ENCODE results near the gene LSM2. TPM values are rescaled to one million over a fixed set of nuclear protein-coding genes. Genes with fewer than 3 reads are reported as not detected.

LSM2 gene
- total RNA-seq, 1 donor from 2014 or later, result 50.6 TPM

GRCh38 chr6:31779908-31780307 is 26.9 kb downstream of the LSM2 start:
- Mint-ChIP-seq H3K9me3 (ENCODE audit: unreplicated experiment) (no peaks in the 10 kb centered on the region), H3K27ac (ENCODE audit: unreplicated experiment) (no peak overlapping the region), H3K4me1 (ENCODE audit: unreplicated experiment) (peaks cover 9% of the 10 kb centered on the region), H3K27me3 (ENCODE audit: unreplicated experiment) (no peaks in the 10 kb centered on the region), H3K4me3 (ENCODE audit: unreplicated experiment) (no peak overlapping the region), H3K36me3 (ENCODE audit: unreplicated experiment) (peaks cover 16% of the 10 kb centered on the region)
- DNase-seq (ENCODE audit: extremely low spot score, unreplicated experiment), result no peak
- no peak for TF ChIP-seq CTCF (IDR thresholded peaks at IDR 0.05)

- DNase-seq (ENCODE audit: extremely low spot score, unreplicated experiment), result no peak
- Mint-ChIP-seq H3K4me1 (ENCODE audit: unreplicated experiment) (peaks cover 9% of the 10 kb centered on the region), H3K9me3 (ENCODE audit: unreplicated experiment) (no peaks in the 10 kb centered on the region), H3K36me3 (ENCODE audit: unreplicated experiment) (peaks cover 11% of the 10 kb centered on the region), H3K4me3 (ENCODE audit: unreplicated experiment) (no peak overlapping the region), H3K27me3 (ENCODE audit: unreplicated experiment) (no peaks in the 10 kb centered on the region), H3K27ac (ENCODE audit: unreplicated experiment) (no peak overlapping the region)
- no peak for TF ChIP-seq CTCF (IDR thresholded peaks at IDR 0.05)
These were observed 27.5 kb downstream of the LSM2 start for GRCh38 chr6:31778999-31779885.

GRCh38 chr6:31778193-31778592 is 28.6 kb downstream of the LSM2 start:
- H3K27me3 Mint-ChIP-seq (ENCODE audit: unreplicated experiment), result no peaks in the 10 kb centered on the region
- peaks cover 9% of the 10 kb centered on the region for H3K4me1 Mint-ChIP-seq (ENCODE audit: unreplicated experiment)
- TF ChIP-seq CTCF (IDR thresholded peaks at IDR 0.05), result no peak
- no peaks in the 10 kb centered on the region for H3K9me3 Mint-ChIP-seq (ENCODE audit: unreplicated experiment)
- DNase-seq (ENCODE audit: extremely low spot score, unreplicated experiment), result no peak
- peaks cover 9% of the 10 kb centered on the region for H3K36me3 Mint-ChIP-seq (ENCODE audit: unreplicated experiment)
- H3K27ac Mint-ChIP-seq (ENCODE audit: unreplicated experiment), result no peak overlapping the region
- H3K4me3 Mint-ChIP-seq (ENCODE audit: unreplicated experiment), result no peak overlapping the region

GRCh38 chr6:31777667-31778050 is 29.1 kb downstream of the LSM2 start:
- no peak for DNase-seq (ENCODE audit: extremely low spot score, unreplicated experiment)
- H3K36me3 Mint-ChIP-seq (ENCODE audit: unreplicated experiment), result peaks cover 6% of the 10 kb centered on the region
- TF ChIP-seq CTCF (IDR thresholded peaks at IDR 0.05), result no peak
- no peak overlapping the region for H3K4me3 Mint-ChIP-seq (ENCODE audit: unreplicated experiment)
- no peak overlapping the region for H3K27ac Mint-ChIP-seq (ENCODE audit: unreplicated experiment)
- peaks cover 9% of the 10 kb centered on the region for H3K4me1 Mint-ChIP-seq (ENCODE audit: unreplicated experiment)
- no peaks in the 10 kb centered on the region for H3K9me3 Mint-ChIP-seq (ENCODE audit: unreplicated experiment)
- no peaks in the 10 kb centered on the region for H3K27me3 Mint-ChIP-seq (ENCODE audit: unreplicated experiment)

- Mint-ChIP-seq H3K4me1 (ENCODE audit: unreplicated experiment) (peaks cover 9% of the 10 kb centered on the region), H3K36me3 (ENCODE audit: unreplicated experiment) (peaks cover 6% of the 10 kb centered on the region), H3K27ac (ENCODE audit: unreplicated experiment) (no peak within 1 kb of the TSS), H3K4me3 (ENCODE audit: unreplicated experiment) (no peak within 1 kb of the TSS), H3K27me3 (ENCODE audit: unreplicated experiment) (no peaks in the 10 kb centered on the region), H3K9me3 (ENCODE audit: unreplicated experiment) (no peaks in the 10 kb centered on the region)
- no peak for DNase-seq (ENCODE audit: extremely low spot score, unreplicated experiment)
- TF ChIP-seq CTCF (IDR thresholded peaks at IDR 0.05), result no peak
These were observed 29.6 kb downstream of the LSM2 start, which contains the start of gene VWA7 for GRCh38 chr6:31776989-31777666. Gene VWA7, minus strand, starts transcription at chr6:31777328. Its CDS starts 549 bp downstream, at chr6:31776779.

Data from osteocyte (in vitro differentiated cells).